BJ (cell line): ENCODE results near the gene STRADA. TPM values are rescaled to one million over a fixed set of nuclear protein-coding genes. Genes with fewer than 3 reads are reported as not detected.

Experiments used
- CTCF ChIA-PET: fragments of 350-600 bp; formaldehyde crosslinking; extraction: SDS; loops from one replicate; lab custom pipeline; 2021; ENCODE audit warnings: antibody characterized with exemption, inconsistent platforms; lab: Yijun Ruan, JAX
- POLR2A ChIA-PET: fragments of 300-600 bp; sonication (Branson Sonifier 250); formaldehyde crosslinking; extraction: SDS; loops from one replicate; lab custom pipeline; 2021; ENCODE audit warnings: antibody characterized with exemption; lab: Charles Lee
- DNase-seq: peaks from one replicate; pipeline ENCODE4 v3.0.0-alpha.2; 2011; ENCODE audit warnings: low read depth
- H3K27me3 ChIP-seq: 2 replicates; pipeline ENCODE4 v1.6.0; 2011; ENCODE audit warnings: low read length; ENCODE audit not compliant: control insufficient read depth, insufficient read depth
- H3K36me3 ChIP-seq: 2 replicates; pipeline ENCODE4 v1.5.1; 2011; ENCODE audit warnings: low read length; ENCODE audit not compliant: control insufficient read depth, insufficient read depth
- H3K4me3 ChIP-seq: 2 replicates; pipeline ENCODE4 v1.5.1; 2011; ENCODE audit warnings: low read depth, mild to moderate bottlenecking, control low read depth, low read length
- CTCF ChIP-seq: IDR thresholded peaks from 2 replicates; pipeline ENCODE4 v1.5.1; 2011; ENCODE audit warnings: low read depth, mild to moderate bottlenecking, control low read depth, inconsistent platforms, low read length, moderate library complexity; ENCODE audit not compliant: insufficient read depth
- polyA plus RNA-seq: library from polyadenylated mRNA; depleted of rRNA; stranded (reverse); fragments of >200 nt; gene quantifications from 2 replicates; pipeline ENCODE4 v1.2.3, GENCODE V29; 2011

The STRADA gene
- polyA plus RNA-seq, 1 experiment: 30.9 TPM

- no peak for DNase-seq
- no peak for TF ChIP-seq CTCF
- ChIA-PET POLR2A (no interaction called here), CTCF (no interaction called here)
- peaks cover 8% of the 10 kb centered on the region for H3K36me3 ChIP-seq
- H3K4me3 ChIP-seq: no peak overlapping the region
- H3K27me3 ChIP-seq: no peaks in the 10 kb centered on the region
These were observed 44.0 kb upstream of the STRADA start for GRCh38 chr17:63785556-63785955.

- peaks cover 7% of the 10 kb centered on the region for H3K36me3 ChIP-seq
- no peaks in the 10 kb centered on the region for H3K27me3 ChIP-seq
- no peak for DNase-seq
- ChIA-PET POLR2A (no interaction called here), CTCF (interaction anchor here (0.9 to 1.0 kb wide), 3 partner anchors 10 to 106 kb away, joined by 3 read pairs; no protein-coding TSS in a partner anchor)
- no peak for TF ChIP-seq CTCF
- H3K4me3 ChIP-seq: no peak overlapping the region
These were observed 41.9 kb upstream of the STRADA start for GRCh38 chr17:63783522-63783921.

GRCh38 chr17:63780928-63781327, 39.3 kb upstream of the STRADA start:
- POLR2A ChIA-PET: no interaction called here
- Histone ChIP-seq H3K36me3 (peaks cover 5% of the 10 kb centered on the region), H3K4me3 (no peak overlapping the region), H3K27me3 (no peaks in the 10 kb centered on the region)
- CTCF ChIA-PET: interaction anchor here (1.2 kb wide), 1 partner anchor 8 kb away, joined by 6 read pairs; no protein-coding TSS in a partner anchor
- no peak for DNase-seq
- TF ChIP-seq CTCF: no peak

GRCh38 chr17:63780507-63780906, 38.9 kb upstream of the STRADA start:
- H3K36me3 ChIP-seq: peaks cover 5% of the 10 kb centered on the region
- ChIA-PET CTCF (interaction anchor here (0.6 to 1.2 kb wide), 2 partner anchors 9 to 12 kb away, joined by 3 to 6 read pairs; no protein-coding TSS in a partner anchor), POLR2A (no interaction called here)
- TF ChIP-seq CTCF: no peak
- no peaks in the 10 kb centered on the region for H3K27me3 ChIP-seq
- DNase-seq: no peak
- H3K4me3 ChIP-seq: no peak overlapping the region

GRCh38 chr17:63775420-63775819, 33.8 kb upstream of the STRADA start:
- no peaks in the 10 kb centered on the region for H3K27me3 ChIP-seq
- TF ChIP-seq CTCF: no peak
- H3K4me3 ChIP-seq: peak overlapping the region; percentile 83
- DNase-seq: no peak
- ChIA-PET CTCF (interaction anchor here (0.6 to 2.9 kb wide), 5 partner anchors 13 to 76 kb away, joined by 3 to 9 read pairs (median 3); no protein-coding TSS in a partner anchor), POLR2A (no interaction called here)
- H3K36me3 ChIP-seq: peaks cover 2% of the 10 kb centered on the region
